HEK293 (cell line): ENCODE measurements around the gene TRIP4.

Experiments used
- CTCF ChIA-PET: fragments of 350-600 bp; formaldehyde crosslinking; extraction: SDS; loops from one replicate; lab custom pipeline; 2021; ENCODE audit warnings: antibody characterized with exemption; lab: Yijun Ruan, JAX
- POLR2A ChIA-PET: fragments of 300-600 bp; formaldehyde crosslinking; extraction: SDS; loops from one replicate; lab custom pipeline; 2020; ENCODE audit warnings: antibody characterized with exemption, inconsistent platforms; lab: Yijun Ruan, JAX
- H3K27ac ChIP-seq: fragments of 200-500 bp; sonication (Bioruptor generic); 2 replicates; pipeline ENCODE4 v1.5.1; 2014; ENCODE audit warnings: low read depth, low read length, control low read depth, inconsistent platforms; ENCODE audit errors: extremely low read depth
- H3K36me3 ChIP-seq, 2 experiments: fragments of 200-500 bp in 1 of 2; sonication (Bioruptor generic) in 1 of 2; 1 replicate in 1 of 2; 2 replicates in 1 of 2; pipeline ENCODE4 v1.5.1; 2014 to 2017; ENCODE audit warnings: inconsistent platforms in 2 of 2, low read length in 2 of 2; ENCODE audit not compliant: control insufficient read depth in 2 of 2, insufficient read depth in 1 of 2
- H3K4me1 ChIP-seq: fragments of 200-500 bp; sonication (Bioruptor generic); 2 replicates; pipeline ENCODE4 v1.5.1; 2014; ENCODE audit warnings: mild to moderate bottlenecking, low read length, inconsistent platforms; ENCODE audit not compliant: control insufficient read depth, insufficient read depth
- H3K4me3 ChIP-seq: 2 replicates; pipeline ENCODE4 v1.5.1; 2011; ENCODE audit warnings: low read depth, mild to moderate bottlenecking, control low read depth, low read length, moderate library complexity
- H3K9me3 ChIP-seq: fragments of 200-500 bp; sonication (Bioruptor generic); 2 replicates; pipeline ENCODE4 v1.5.1; 2014; ENCODE audit warnings: low read depth, low read length, inconsistent platforms; ENCODE audit not compliant: control insufficient read depth, insufficient read depth
- CTCF ChIP-seq: fragments of 450-650 bp; formaldehyde crosslinking; IDR thresholded peaks from 2 replicates; pipeline ENCODE4 v1.5.1; 2016; ENCODE audit warnings: missing biosample characterization, missing genetic modification characterization
- KLF17 ChIP-seq: fragments of 450-650 bp; formaldehyde crosslinking; IDR thresholded peaks from 2 replicates; pipeline ENCODE4 v1.5.1; 2016; ENCODE audit warnings: missing biosample characterization, missing genetic modification characterization
- PRDM6 ChIP-seq: fragments of 450-650 bp; formaldehyde crosslinking; IDR thresholded peaks from 2 replicates; pipeline ENCODE4 v1.5.1; 2017; ENCODE audit warnings: missing biosample characterization, missing genetic modification characterization
- SCRT1 ChIP-seq: fragments of 450-650 bp; formaldehyde crosslinking; IDR thresholded peaks from 2 replicates; pipeline ENCODE4 v1.5.1; 2016; ENCODE audit warnings: missing biosample characterization, missing genetic modification characterization, borderline replicate concordance
- SCRT2 ChIP-seq: fragments of 450-650 bp; formaldehyde crosslinking; IDR thresholded peaks from 2 replicates; pipeline ENCODE4 v1.5.1; 2016; ENCODE audit warnings: missing biosample characterization, missing genetic modification characterization
- SETDB1 ChIP-seq: IDR thresholded peaks from one replicate; pipeline ENCODE4 v1.6.1; 2017; ENCODE audit warnings: mild to moderate bottlenecking, low read length, moderate library complexity, mixed read lengths; ENCODE audit not compliant: insufficient read length
- SP7 ChIP-seq: fragments of 450-650 bp; formaldehyde crosslinking; IDR thresholded peaks from 2 replicates; pipeline ENCODE4 v1.5.1; 2016; ENCODE audit warnings: missing biosample characterization, missing genetic modification characterization
- ZBTB26 ChIP-seq: fragments of 450-650 bp; formaldehyde crosslinking; optimal IDR thresholded peaks from 2 replicates; pipeline ENCODE3; 2016; ENCODE audit warnings: missing biosample characterization, mild to moderate bottlenecking, missing genetic modification characterization
- ZNF133 ChIP-seq: fragments of 450-650 bp; formaldehyde crosslinking; IDR thresholded peaks from 2 replicates; pipeline ENCODE4 v1.5.1; 2016; ENCODE audit warnings: missing biosample characterization, missing genetic modification characterization
- ZNF184 ChIP-seq: fragments of 450-650 bp; IDR thresholded peaks from 2 replicates; pipeline ENCODE4 v1.5.1; 2018; ENCODE audit warnings: missing biosample characterization, mild to moderate bottlenecking, missing genetic modification characterization
- ZNF248 ChIP-seq: fragments of 450-650 bp; formaldehyde crosslinking; IDR thresholded peaks from 2 replicates; pipeline ENCODE4 v1.5.1; 2017; ENCODE audit warnings: missing biosample characterization, missing genetic modification characterization
- ZNF335 ChIP-seq: fragments of 450-650 bp; formaldehyde crosslinking; conservative IDR thresholded peaks from 2 replicates; pipeline ENCODE4 v1.5.1; 2016; ENCODE audit warnings: missing biosample characterization, missing genetic modification characterization
- ZNF488 ChIP-seq: fragments of 450-650 bp; formaldehyde crosslinking; IDR thresholded peaks from 2 replicates; pipeline ENCODE4 v1.5.1; 2016; ENCODE audit warnings: missing biosample characterization, missing genetic modification characterization
- ZNF544 ChIP-seq: fragments of 450-650 bp; formaldehyde crosslinking; IDR thresholded peaks from 2 replicates; pipeline ENCODE4 v1.5.0; 2017; ENCODE audit warnings: missing biosample characterization, missing genetic modification characterization
- ZNF600 ChIP-seq: fragments of 450-650 bp; formaldehyde crosslinking; IDR thresholded peaks from 2 replicates; pipeline ENCODE4 v1.5.1; 2016; ENCODE audit warnings: missing biosample characterization, missing genetic modification characterization
- ZNF629 ChIP-seq: fragments of 450-650 bp; formaldehyde crosslinking; IDR thresholded peaks from 2 replicates; pipeline ENCODE4 v1.5.1; 2017; ENCODE audit warnings: missing biosample characterization, missing genetic modification characterization
- ZNF76 ChIP-seq: fragments of 450-650 bp; formaldehyde crosslinking; IDR thresholded peaks from 2 replicates; pipeline ENCODE4; 2016; ENCODE audit warnings: low read depth, missing biosample characterization, missing genetic modification characterization, borderline replicate concordance
- ZNF776 ChIP-seq: fragments of 450-650 bp; formaldehyde crosslinking; IDR thresholded peaks from 2 replicates; pipeline ENCODE4 v1.5.0; 2017; ENCODE audit warnings: missing biosample characterization, missing genetic modification characterization, borderline replicate concordance
- ZNF830 ChIP-seq: fragments of 450-650 bp; IDR thresholded peaks from 2 replicates; pipeline ENCODE4 v1.5.0; 2018; ENCODE audit warnings: missing biosample characterization, missing genetic modification characterization, low read depth, mild to moderate bottlenecking, moderate library complexity

Gene TRIP4

GRCh38 chr15:64443016-64443415 lies 55.4 kb downstream of the TRIP4 start:
- no peak overlapping the region for H3K4me3 ChIP-seq
- peaks cover 0 to 14% of the 10 kb centered on the region in 2 experiments; a peak in 2 of 3 replicates for H3K36me3 ChIP-seq
- TF ChIP-seq ZNF184 (tag by site-specific recombination) (no peak), ZNF76 (tag by site-specific recombination) (no peak), ZNF133 (tag by site-specific recombination) (no peak), ZNF776 (tag by site-specific recombination) (no peak), ZNF830 (tag by site-specific recombination) (no peak), ZNF248 (no peak), ZNF335 (tag by site-specific recombination) (no peak), ZBTB26 (tag by site-specific recombination) (no peak), ZNF544 (tag by site-specific recombination) (no peak), SCRT1 (tag by site-specific recombination) (no peak), SETDB1 (no peak), ZNF488 (tag by site-specific recombination) (no peak), CTCF (no peak), ZNF600 (tag by site-specific recombination) (no peak), SP7 (tag by site-specific recombination) (no peak)
- TF ChIP-seq, all 188 proteins: peak for 0
- POLR2A ChIA-PET: interaction anchor here (1.2 kb wide), 1 partner anchor 17 kb away, joined by 3 read pairs; the partner anchor contains the start of gene ZNF609
- Histone ChIP-seq H3K9me3 (no peaks in the 10 kb centered on the region), H3K27ac (no peak overlapping the region), H3K4me1 (no peaks in the 10 kb centered on the region; the same call in 1 of the 2 replicates)
- CTCF ChIA-PET: interaction anchor here (0.6 kb wide), 1 partner anchor 123 kb away, joined by 4 read pairs; no protein-coding TSS in a partner anchor

GRCh38 chr15:64443747-64444621 lies 56.3 kb downstream of the TRIP4 start:
- no peaks in the 10 kb centered on the region; the same call in 1 of the 2 replicates for H3K4me1 ChIP-seq
- CTCF ChIA-PET: no interaction called here
- no peak for TF ChIP-seq KLF17 (tag by site-specific recombination)
- peak; percentile 77 for TF ChIP-seq PRDM6 (tag by site-specific recombination)
- peak; percentile 34 for TF ChIP-seq SCRT2
- 0 out of 2 replicates have a peak, but pooled peaks have one; percentile 12 for TF ChIP-seq ZNF600 (tag by site-specific recombination)
- no peak for TF ChIP-seq ZNF629 (tag by site-specific recombination)
- TF ChIP-seq, all 188 proteins: peak for 3
- H3K9me3 ChIP-seq: no peaks in the 10 kb centered on the region
- peaks cover 0 to 15% of the 10 kb centered on the region in 2 experiments; a peak in 2 of 3 replicates for H3K36me3 ChIP-seq
- H3K27ac ChIP-seq: no peak overlapping the region
- POLR2A ChIA-PET: interaction anchor here (1.2 kb wide), 1 partner anchor 16 kb away, joined by 3 read pairs; the partner anchor contains the start of gene ZNF609
- no peak overlapping the region for H3K4me3 ChIP-seq
